ENCODE results near the gene GCHFR. TPM values are rescaled to one million over a fixed set of nuclear protein-coding genes. Genes with fewer than 3 reads are reported as not detected.

Gene GCHFR
- total and polyA plus RNA-seq, 10 of the 15 experiments (the other 5 are each of a cell fraction or from before 2014, with no cell fraction given): 10.5 to 94.0 (median 35.3) TPM

DNA sequence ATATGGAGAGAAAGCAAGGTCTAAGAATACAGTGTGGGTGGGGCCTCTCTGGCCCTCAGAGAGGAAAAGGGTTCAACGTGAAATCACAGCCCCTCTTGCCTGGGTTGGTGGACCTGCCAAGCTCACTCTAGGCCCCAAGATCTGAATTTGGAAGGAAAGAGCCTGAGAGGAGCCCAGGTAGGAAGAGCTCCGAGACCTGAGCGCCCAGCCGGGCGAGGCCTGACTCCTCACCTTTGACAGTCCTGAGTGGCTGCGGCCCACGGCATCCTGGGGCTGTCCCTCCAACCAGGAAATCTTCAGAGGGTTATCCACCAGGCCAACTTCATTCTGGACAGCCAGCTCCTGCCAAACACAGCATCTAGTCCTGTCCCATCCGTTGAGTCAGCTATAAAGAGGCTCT lies 9.6 kb downstream of the GCHFR start:
- no peak overlapping the region for H3K4me2 ChIP-seq (ENCODE audit: control insufficient read depth, insufficient read depth)
- peaks cover 25% of the 10 kb centered on the region for H3K4me1 ChIP-seq (ENCODE audit: control insufficient read depth, insufficient read depth, low read length)
- DNase-seq (ENCODE audit: low read depth, low spot score): no peak
- ChIA-PET SMC1A (ENCODE audit: uncharacterized antibody, unreplicated experiment) (interaction anchor here (1.1 kb wide), 1 partner anchor 9 kb away, joined by 3 read pairs; no protein-coding TSS in a partner anchor), POLR2A (interaction anchor here (0.6 to 1.1 kb wide), 2 partner anchors 36 to 415 kb away, joined by 4 to 6 read pairs; no protein-coding TSS in a partner anchor), CTCF (interaction anchor here (2.4 kb wide), 1 partner anchor 9 kb away, joined by 12 read pairs; no protein-coding TSS in a partner anchor), RAD21 (ENCODE audit: unreplicated experiment) (interaction anchor here (1.2 kb wide), 1 partner anchor 84 kb away, joined by 5 read pairs; no protein-coding TSS in a partner anchor)
- no peak overlapping the region for H2AFZ ChIP-seq (ENCODE audit: control insufficient read depth, low read depth, low read length)
- H3K27ac ChIP-seq (ENCODE audit: control insufficient read depth, insufficient read depth): no peak overlapping the region
- TF ChIP-seq NR2C2 (IDR thresholded peaks at IDR 0.05; ENCODE audit: borderline replicate concordance, control insufficient read depth, insufficient read length, low read depth) (no peak), JUNB (IDR thresholded peaks at IDR 0.05) (no peak), STAT1 (conservative IDR thresholded peaks at IDR 0.05) (no peak), CHD4 (IDR thresholded peaks at IDR 0.05) (no peak), PAX5 (IDR thresholded peaks at IDR 0.05; ENCODE audit: borderline replicate concordance, low read depth, low read length) (no peak), ZNF24 (IDR thresholded peaks at IDR 0.05) (no peak), KAT2A (conservative IDR thresholded peaks at IDR 0.05; ENCODE audit: control insufficient read depth, low read depth, low read length) (no peak), CEBPB (IDR thresholded peaks at IDR 0.05; ENCODE audit: borderline replicate concordance in 1 of 2, low read depth in 2 of 2, low read length in 2 of 2) (no peak), RAD21 (IDR thresholded peaks at IDR 0.05; ENCODE audit: insufficient read depth, low read depth, low read length) (no peak), POLR2AphosphoS5 (IDR thresholded peaks at IDR 0.05; ENCODE audit: low read length) (no peak)
- TF ChIP-seq, protein P1, sequence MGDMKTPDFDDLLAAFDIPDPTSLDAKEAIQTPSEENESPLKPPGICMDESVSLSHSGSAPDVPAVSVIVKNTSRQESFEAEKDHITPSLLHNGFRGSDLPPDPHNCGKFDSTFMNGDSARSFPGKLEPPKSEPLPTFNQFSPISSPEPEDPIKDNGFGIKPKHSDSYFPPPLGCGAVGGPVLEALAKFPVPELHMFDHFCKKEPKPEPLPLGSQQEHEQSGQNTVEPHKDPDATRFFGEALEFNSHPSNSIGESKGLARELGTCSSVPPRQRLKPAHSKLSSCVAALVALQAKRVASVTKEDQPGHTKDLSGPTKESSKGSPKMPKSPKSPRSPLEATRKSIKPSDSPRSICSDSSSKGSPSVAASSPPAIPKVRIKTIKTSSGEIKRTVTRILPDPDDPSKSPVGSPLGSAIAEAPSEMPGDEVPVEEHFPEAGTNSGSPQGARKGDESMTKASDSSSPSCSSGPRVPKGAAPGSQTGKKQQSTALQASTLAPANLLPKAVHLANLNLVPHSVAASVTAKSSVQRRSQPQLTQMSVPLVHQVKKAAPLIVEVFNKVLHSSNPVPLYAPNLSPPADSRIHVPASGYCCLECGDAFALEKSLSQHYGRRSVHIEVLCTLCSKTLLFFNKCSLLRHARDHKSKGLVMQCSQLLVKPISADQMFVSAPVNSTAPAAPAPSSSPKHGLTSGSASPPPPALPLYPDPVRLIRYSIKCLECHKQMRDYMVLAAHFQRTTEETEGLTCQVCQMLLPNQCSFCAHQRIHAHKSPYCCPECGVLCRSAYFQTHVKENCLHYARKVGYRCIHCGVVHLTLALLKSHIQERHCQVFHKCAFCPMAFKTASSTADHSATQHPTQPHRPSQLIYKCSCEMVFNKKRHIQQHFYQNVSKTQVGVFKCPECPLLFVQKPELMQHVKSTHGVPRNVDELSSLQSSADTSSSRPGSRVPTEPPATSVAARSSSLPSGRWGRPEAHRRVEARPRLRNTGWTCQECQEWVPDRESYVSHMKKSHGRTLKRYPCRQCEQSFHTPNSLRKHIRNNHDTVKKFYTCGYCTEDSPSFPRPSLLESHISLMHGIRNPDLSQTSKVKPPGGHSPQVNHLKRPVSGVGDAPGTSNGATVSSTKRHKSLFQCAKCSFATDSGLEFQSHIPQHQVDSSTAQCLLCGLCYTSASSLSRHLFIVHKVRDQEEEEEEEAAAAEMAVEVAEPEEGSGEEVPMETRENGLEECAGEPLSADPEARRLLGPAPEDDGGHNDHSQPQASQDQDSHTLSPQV (IDR thresholded peaks at IDR 0.05): no peak
- TF ChIP-seq, protein P2, sequence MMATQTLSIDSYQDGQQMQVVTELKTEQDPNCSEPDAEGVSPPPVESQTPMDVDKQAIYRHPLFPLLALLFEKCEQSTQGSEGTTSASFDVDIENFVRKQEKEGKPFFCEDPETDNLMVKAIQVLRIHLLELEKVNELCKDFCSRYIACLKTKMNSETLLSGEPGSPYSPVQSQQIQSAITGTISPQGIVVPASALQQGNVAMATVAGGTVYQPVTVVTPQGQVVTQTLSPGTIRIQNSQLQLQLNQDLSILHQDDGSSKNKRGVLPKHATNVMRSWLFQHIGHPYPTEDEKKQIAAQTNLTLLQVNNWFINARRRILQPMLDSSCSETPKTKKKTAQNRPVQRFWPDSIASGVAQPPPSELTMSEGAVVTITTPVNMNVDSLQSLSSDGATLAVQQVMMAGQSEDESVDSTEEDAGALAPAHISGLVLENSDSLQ (IDR thresholded peaks at IDR 0.05): no peak
- TF ChIP-seq, protein P3, sequence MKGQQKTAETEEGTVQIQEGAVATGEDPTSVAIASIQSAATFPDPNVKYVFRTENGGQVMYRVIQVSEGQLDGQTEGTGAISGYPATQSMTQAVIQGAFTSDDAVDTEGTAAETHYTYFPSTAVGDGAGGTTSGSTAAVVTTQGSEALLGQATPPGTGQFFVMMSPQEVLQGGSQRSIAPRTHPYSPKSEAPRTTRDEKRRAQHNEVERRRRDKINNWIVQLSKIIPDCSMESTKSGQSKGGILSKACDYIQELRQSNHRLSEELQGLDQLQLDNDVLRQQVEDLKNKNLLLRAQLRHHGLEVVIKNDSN (IDR thresholded peaks at IDR 0.05; ENCODE audit: borderline replicate concordance, extremely low read length, insufficient read depth, low read depth, low read length): no peak
- H3K9me3 ChIP-seq (replicated peaks; ENCODE audit: control insufficient read depth, insufficient read depth, low read length): no peaks in the 10 kb centered on the region
- no peak for FAIRE-seq
- no peaks in the 10 kb centered on the region for H3K79me2 ChIP-seq (ENCODE audit: control insufficient read depth, insufficient read depth, low read length)
- no peaks in the 10 kb centered on the region for H3K27me3 ChIP-seq (replicated peaks in 1 of 2; ENCODE audit: control insufficient read depth in 2 of 2, insufficient read depth in 2 of 2, low read length in 1 of 2)
- peaks cover 0 to 21% of the 10 kb centered on the region in 2 experiments; a peak in 2 of 4 replicates for H3K36me3 ChIP-seq (ENCODE audit: control insufficient read depth in 2 of 2, insufficient read depth in 2 of 2, low read length in 1 of 2)
- H3K9ac ChIP-seq (ENCODE audit: control insufficient read depth, insufficient read depth, low read length): no peak overlapping the region
- intact Hi-C loops (cut with micrococcal nuclease; ENCODE audit: unreplicated experiment): no loop called here
- no peaks in the 10 kb centered on the region for H4K20me1 ChIP-seq (ENCODE audit: control insufficient read depth, insufficient read depth)
- BruUV-seq (replicated peaks): no TSS peak
- no peak for ATAC-seq
- H3K4me3 ChIP-seq: no peak overlapping the region
- in situ Hi-C loops (cut with MboI): no loop called here
- 87% methylated on average over 8 of the region's 8 CpGs for WGBS (ENCODE audit: insufficient coverage, insufficient replicate concordance, low lambda C conversion rate, missing lambda C conversion rate)
